Activated CD8-positive, alpha-beta memory T cell treated with anti-CD3 and anti-CD28 coated beads for 36 hours (primary cell): ENCODE measurements around the gene HAGHL. TPM values are rescaled to one million over a fixed set of nuclear protein-coding genes. Genes with fewer than 3 reads are reported as not detected.

Source experiments
- CTCF ChIA-PET: fragments of 350-600 bp; sonication (Branson Sonifier 250); formaldehyde crosslinking; loops from one replicate; lab custom pipeline; 2021; ENCODE audit warnings: antibody characterized with exemption; lab: Charles Lee
- POLR2A ChIA-PET: fragments of 350-600 bp; sonication (Branson Sonifier 250); formaldehyde crosslinking; loops from one replicate; lab custom pipeline; 2021; ENCODE audit warnings: antibody characterized with exemption; lab: Charles Lee
- total RNA-seq, 2 experiments: library from RNA; stranded (reverse); gene quantifications; one replicate each; pipeline ENCODE4 v1.2.3, GENCODE V29; 2021

HAGHL gene
- total RNA-seq, 2 experiments from 2014 or later = 29.0 to 31.5 TPM

DNA sequence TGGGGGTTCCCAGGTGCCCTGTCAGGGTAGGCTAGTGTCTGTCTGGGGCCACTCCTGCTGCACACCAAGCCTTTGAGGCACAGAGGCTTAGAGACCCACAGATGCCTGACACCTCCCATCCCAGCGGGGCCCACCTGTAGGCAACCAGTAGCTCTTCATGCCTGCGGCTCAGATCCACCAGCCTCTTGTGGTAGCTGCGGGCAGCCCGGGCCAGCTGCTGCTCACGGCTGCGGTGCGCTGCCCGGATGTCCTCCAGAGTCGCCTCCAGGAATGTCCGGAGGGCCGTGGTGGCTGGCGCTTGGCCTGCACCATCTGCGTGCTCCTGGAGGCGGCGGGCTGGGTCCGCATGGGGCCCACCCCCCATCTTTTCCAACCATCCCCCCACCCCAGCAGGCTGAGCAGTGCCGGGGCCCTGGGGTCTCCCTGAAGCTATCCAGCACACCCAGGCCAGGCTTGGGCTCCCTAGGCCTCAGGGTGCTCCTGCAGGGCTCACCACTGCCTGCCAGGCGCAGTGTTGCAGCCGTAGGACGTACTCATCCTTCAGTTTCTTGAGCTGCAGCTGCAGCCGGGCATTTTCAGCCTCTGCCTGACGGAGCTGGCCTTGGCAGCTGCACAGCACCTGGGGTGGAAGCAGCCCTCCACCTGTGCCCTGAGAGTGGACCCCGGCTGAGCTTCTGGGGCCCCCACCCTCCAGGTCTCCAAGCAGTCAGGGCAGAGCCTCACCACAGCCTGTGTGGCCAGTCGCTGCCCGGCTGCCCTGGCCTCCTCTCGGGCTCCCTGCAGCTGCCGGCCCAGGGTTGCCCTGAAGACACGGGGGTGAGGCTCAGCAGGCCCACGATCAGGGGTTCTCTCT lies 2.5 kb upstream of the HAGHL start:
- ChIA-PET CTCF (interaction anchor here (0.7 to 3.1 kb wide), 3 partner anchors 10 to 89 kb away, joined by 3 to 26 read pairs (median 3); partner anchors contain the start of genes METRN and WDR24), POLR2A (no interaction called here)

DNA sequence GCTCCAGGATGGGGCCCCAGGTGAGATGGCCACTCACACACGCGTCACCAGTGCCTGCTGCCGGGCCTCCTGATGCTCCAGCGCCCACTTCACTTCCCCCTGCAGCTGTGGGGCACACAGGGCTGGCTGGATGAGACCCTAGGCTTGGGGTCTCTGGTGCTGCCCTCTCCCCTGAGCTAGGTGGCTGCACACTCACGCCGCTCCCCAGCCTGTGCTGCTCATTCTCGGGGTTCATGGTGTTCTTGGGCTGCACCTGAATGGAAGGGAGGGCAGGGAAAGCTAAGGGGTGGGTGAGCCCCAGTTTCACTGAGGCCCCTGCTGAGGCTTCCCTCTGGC lies 1.9 kb upstream of the HAGHL start:
- CTCF ChIA-PET = interaction anchor here (0.7 to 3.1 kb wide), 4 partner anchors 10 to 89 kb away, joined by 3 to 26 read pairs (median 4); partner anchors contain the start of genes METRN and WDR24
- POLR2A ChIA-PET = interaction anchor here (1.2 kb wide), 1 partner anchor 11 kb away, joined by 7 read pairs; no protein-coding TSS in a partner anchor

DNA sequence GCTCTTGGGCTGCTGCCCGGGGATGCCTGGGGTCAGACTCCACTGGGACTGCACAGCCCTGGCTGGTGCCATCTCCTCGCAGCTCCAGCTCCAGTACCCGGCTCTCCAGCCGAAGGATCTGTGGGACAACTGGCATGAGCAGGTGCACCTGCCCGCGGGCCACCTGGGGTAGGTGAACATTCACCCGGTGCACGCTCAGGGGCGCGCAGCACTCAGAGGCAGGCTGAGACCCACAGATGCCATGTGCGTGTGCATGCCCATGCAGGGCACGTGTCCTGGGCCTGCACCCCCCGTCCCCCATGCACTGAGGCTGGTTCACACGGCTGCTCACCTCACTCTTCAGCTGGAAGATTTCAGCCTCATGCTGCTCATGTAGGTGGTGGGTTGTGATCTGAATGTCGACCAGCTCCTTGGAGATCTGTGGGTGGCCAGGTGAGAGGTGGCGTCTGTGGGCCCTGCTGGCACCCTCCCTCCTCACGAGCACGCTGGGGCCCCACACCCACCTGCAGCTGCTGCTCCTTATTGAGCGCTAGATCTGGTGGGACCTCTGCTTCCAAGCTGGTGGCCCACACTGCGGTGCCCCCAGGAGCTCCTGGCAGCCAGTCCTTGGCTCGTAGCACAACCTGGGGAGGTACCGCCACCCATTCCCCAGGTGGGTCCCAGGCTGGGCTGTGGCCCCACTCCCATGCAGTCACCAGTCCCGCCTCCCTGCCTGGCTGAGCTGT lies 1.3 kb upstream of the HAGHL start:
- ChIA-PET CTCF (interaction anchor here (0.9 to 3.1 kb wide), 4 partner anchors 10 to 57 kb away, joined by 3 to 26 read pairs (median 10); partner anchors contain the start of genes CIAO3, METRN and RHOT2), POLR2A (interaction anchor here (0.7 to 1.2 kb wide), 3 partner anchors 10 to 78 kb away, joined by 3 to 7 read pairs (median 3); partner anchors contain the start of gene RPUSD1)

DNA sequence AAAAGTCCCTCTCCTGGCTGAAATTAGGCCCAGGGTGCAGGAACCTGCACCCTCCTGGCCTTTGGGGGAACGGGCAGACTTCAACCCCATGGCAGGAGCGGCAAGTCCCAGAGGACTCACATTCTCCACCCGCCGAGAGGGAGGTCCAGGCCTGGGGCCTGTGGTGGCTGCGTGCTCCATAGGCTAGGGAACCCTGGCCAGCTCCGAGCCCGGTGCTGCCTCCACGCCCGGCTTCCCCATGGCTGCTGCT lies 793 bp upstream of the HAGHL start:
- POLR2A ChIA-PET = interaction anchor here (1.0 to 1.2 kb wide), 2 partner anchors 10 to 62 kb away, joined by 3 to 7 read pairs; partner anchors contain the start of gene RPUSD1

DNA sequence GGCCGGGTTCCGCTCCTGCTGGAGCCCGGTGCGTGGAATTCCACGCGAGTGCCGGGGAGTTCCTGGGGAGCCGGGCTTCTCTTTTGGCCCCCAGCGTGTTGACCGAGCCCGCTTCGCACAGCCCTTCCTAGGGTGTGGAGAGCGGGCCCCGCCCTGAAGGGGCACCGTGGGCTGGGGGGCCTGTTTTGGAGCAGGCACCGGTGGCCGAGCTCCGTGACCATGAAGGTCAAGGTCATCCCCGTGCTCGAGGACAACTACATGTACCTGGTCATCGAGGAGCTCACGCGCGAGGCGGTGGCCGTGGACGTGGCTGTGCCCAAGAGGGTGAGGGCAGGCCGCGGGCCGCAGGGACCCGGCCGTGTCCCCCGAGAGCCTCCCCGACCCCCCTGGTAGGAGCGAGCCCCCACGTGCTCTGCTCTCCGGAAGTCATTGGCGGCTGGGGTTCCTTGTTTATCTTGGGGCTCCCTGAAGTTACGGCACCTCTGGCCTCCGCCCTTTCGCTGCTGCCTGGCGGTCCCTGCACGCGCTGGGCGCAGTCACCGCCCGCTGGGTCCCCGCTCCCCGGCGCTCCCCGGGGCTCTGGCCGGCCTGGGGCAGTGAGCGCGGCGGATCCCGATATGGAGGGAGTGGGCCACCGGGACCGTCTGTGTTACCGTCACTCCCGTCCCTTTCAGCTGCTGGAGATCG lies 528 bp downstream of the HAGHL start:
- CTCF ChIA-PET = interaction anchor here (1.1 to 3.0 kb wide), 5 partner anchors 8 to 58 kb away, joined by 3 to 15 read pairs (median 3); partner anchors contain the start of gene CIAO3
- POLR2A ChIA-PET = interaction anchor here (0.9 to 1.5 kb wide), 2 partner anchors 9 to 32 kb away, joined by 3 to 7 read pairs; no protein-coding TSS in a partner anchor

More for the DNA sequence above, 793 bp upstream of the HAGHL start:
- CTCF ChIA-PET = interaction anchor here (1.4 to 3.1 kb wide), 4 partner anchors 9 to 58 kb away, joined by 3 to 26 read pairs (median 9); partner anchors contain the start of genes CIAO3, METRN and RHOT2

DNA sequence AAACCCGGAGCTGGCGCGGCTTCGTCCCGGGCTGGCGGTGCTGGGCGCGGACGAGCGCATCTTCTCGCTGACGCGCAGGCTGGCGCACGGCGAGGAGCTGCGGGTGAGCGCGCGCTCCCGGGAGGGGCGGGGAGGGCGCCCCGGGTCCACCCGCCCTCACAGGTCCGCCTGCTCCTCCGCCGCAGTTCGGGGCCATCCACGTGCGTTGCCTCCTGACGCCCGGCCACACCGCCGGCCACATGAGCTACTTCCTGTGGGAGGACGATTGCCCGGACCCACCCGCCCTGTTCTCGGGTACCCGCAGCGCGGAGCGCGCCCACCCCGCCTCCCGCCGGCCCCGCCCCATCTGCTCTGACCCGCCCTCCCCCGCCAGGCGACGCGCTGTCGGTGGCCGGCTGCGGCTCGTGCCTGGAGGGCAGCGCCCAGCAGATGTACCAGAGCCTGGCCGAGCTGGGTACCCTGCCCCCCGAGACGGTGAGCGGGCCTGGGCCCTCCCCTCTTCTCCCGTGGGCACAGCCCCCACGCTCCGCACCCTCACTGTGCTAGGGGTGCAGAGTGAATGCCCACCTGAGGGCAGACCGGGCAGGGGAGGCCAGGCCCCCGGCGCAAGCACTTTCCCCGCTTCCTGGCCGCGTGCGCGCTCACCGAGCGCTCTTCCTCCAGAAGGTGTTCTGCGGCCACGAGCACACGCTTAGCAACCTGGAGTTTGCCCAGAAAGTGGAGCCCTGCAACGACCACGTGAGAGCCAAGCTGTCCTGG lies 1.4 kb downstream of the HAGHL start:
- POLR2A ChIA-PET = interaction anchor here (0.6 to 1.5 kb wide), 6 partner anchors 8 to 688 kb away, joined by 3 to 12 read pairs (median 3); partner anchors contain the start of gene CIAO3
- CTCF ChIA-PET = interaction anchor here (1.1 to 3.0 kb wide), 4 partner anchors 8 to 57 kb away, joined by 3 to 15 read pairs (median 4); partner anchors contain the start of gene CIAO3

DNA sequence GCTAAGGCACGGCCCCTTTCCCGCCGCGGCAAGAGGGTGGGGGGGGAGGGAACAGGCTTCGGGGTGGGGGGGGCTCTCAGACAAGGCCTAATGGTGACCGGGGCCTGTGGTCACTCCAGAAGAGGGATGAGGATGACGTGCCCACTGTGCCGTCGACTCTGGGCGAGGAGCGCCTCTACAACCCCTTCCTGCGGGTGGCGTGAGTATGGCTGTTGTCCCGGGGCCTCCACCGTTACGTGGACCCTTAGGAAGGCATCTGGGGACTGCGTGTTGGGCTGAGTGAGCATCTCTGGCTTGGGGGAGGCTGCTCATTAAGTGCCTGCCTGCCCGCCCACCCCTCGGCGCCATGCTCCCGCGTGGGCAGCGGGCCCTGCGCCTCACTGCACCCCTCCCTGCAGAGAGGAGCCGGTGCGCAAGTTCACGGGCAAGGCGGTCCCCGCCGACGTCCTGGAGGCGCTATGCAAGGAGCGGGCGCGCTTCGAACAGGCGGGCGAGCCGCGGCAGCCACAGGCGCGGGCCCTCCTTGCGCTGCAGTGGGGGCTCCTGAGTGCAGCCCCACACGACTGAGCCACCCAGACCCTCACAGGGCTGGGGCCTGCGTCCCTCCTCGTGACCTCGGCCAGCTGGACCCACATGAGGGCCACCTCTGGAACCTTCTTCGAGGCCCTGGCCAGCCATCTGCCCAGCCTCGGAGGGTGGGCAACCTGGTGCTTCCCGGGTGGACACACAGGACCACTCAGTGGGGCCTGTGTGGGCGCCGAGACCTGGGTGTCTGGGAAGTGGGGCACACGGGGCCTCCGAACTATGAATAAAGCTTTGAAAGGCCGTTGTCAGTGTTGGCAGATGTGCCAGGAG lies 2.2 kb downstream of the HAGHL start:
- ChIA-PET POLR2A (interaction anchor here (0.9 to 2.9 kb wide), 3 partner anchors 8 to 95 kb away, joined by 3 to 15 read pairs (median 12); partner anchors contain the start of gene ANTKMT), CTCF (interaction anchor here (1.1 to 1.8 kb wide), 4 partner anchors 8 to 18 kb away, joined by 3 to 10 read pairs (median 4); partner anchors contain the start of genes ANTKMT and CIAO3)

DNA sequence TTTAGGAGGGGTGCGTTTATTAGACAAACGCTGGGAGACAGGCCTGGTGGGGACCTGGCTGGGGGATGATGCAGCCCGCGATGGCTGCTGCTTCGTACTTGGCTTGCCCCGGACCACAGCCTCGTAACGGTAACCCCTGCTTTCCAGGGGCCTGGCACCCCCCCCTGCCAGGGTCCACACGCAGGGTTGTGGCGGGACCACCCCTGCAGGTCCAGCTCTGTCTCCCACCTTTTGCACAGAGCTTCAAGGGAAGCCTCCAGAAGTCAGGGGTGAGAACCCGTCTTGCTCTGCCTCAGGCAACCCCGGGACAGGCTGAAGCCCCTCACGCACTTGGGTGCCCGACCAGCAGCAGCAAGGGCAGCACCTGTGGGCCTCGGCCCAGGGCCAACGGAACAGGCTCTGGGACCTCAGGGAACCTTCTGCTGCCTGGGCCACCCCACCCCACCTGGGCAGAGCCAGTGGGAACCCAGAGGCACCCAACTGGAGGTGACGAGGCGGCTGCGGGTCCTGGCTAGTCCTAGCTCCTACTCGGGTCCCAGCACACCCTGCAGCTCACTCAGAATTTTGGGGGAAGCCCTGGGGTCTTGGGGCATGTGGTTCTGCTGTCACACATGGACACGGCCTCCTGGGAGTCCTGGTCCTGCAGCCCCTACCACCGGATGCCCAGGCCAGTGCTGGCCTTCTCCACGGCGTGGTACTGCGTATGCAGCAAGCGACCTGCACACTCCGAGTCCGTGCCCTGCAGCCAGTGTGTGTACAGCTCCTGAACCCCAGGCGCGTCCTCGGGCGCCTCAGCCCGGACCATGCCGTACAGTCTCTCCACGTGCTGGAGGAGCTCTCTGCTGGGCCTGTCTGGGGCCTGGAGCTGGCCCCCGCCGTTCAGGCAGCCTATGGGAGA lies 3.1 kb downstream of the HAGHL start:
- CTCF ChIA-PET = interaction anchor here (1.1 to 1.8 kb wide), 3 partner anchors 9 to 19 kb away, joined by 3 to 10 read pairs (median 5); partner anchors contain the start of genes ANTKMT and CIAO3

DNA sequence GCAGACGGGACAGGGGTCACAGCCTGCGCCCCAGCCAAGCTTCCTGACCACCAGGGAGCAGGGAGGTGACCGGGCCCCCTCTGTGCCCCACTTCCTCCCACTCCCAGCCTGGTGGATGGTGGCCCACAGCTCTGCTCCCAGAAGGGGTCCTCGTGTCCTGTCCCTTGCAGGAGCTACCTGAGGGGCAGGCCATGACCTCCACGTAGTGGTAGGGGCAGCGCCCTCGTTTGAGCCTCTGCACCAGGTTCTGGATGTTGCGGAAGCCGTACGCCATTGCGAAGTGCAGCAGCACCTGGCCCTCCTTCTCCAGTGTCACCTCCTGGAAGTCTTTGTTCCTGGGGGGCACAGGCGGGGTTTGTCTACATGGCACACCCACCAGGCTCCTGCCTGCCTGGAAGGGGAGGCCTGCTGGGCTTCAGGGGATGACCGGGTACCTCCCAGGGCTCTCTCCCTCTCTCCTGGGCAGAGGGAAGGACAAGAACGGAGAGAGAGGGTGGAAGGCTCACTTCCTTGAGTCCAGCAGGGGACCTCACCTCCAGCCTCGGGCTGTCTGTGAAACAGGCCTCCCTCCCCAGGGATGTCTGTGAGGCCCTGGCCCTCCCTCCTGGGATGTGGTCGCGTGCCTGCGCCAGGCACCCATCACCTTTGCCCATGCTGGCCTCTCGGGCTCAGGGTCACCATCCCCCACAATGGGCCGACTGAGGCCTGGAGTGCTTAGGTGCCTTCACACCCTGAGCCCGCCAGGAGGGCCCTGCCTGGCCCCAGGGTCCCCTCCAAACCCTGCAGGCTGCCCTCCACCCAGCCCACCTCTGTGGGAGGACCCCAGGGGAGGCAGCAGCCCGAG lies 4.0 kb downstream of the HAGHL start:
- POLR2A ChIA-PET = interaction anchor here (0.5 to 2.9 kb wide), 2 partner anchors 10 to 11 kb away, joined by 3 to 15 read pairs; partner anchors contain the start of gene ANTKMT
- CTCF ChIA-PET = interaction anchor here (0.6 to 1.8 kb wide), 3 partner anchors 10 to 20 kb away, joined by 3 to 10 read pairs (median 4); partner anchors contain the start of gene ANTKMT

More for the DNA sequence above, 3.1 kb downstream of the HAGHL start:
- POLR2A ChIA-PET = interaction anchor here (0.5 to 2.9 kb wide), 2 partner anchors 9 to 12 kb away, joined by 3 to 15 read pairs; partner anchors contain the start of gene ANTKMT

DNA sequence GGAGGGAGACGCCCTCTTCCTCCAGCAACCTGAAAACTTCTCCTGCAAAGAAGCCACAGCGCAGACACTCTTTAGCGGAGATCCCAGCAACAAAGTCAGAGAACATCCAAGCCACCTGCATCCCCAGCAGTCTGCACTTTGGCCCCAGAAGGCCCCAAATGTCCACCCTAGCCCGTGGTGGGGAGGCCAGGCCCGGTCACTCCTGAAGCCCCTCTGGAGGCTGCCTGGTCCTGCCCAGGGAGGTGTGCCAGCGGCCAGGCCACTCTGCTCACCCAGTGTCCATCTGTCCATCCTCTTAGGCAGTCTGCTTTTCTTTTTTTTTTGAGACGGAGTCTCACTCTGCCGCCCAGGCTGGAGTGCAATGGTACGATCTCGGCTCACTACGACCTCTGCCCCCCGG lies 5.4 kb downstream of the HAGHL start:
- POLR2A ChIA-PET = interaction anchor here (0.8 kb wide), 1 partner anchor 12 kb away, joined by 3 read pairs; the partner anchor contains the start of gene ANTKMT
- CTCF ChIA-PET = interaction anchor here (1.3 to 1.4 kb wide), 3 partner anchors 12 to 38 kb away, joined by 3 to 7 read pairs (median 3); no protein-coding TSS in a partner anchor

DNA sequence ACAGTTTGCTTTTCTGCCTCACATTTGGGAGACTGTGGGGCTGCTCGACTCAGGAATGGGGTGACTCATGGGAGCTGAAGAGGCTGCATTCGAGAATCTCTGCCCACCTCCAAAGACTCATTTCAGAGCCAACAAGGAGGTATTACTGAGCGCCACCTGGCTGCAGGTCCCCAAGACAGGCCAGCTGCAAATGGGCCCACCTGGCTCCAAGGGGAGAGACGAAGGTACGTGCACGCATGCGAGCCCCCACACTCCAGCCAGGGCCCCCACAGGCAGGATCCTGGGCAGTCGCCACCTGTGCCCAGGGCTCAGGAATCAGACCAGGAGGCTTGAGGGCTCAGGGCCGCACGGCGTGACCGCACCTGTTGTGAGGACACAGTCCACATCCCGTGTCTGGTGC lies 6.0 kb downstream of the HAGHL start:
- ChIA-PET CTCF (interaction anchor here (1.3 to 1.4 kb wide), 3 partner anchors 13 to 37 kb away, joined by 3 to 7 read pairs (median 3); no protein-coding TSS in a partner anchor), POLR2A (interaction anchor here (0.8 kb wide), 1 partner anchor 12 kb away, joined by 3 read pairs; the partner anchor contains the start of gene ANTKMT)

DNA sequence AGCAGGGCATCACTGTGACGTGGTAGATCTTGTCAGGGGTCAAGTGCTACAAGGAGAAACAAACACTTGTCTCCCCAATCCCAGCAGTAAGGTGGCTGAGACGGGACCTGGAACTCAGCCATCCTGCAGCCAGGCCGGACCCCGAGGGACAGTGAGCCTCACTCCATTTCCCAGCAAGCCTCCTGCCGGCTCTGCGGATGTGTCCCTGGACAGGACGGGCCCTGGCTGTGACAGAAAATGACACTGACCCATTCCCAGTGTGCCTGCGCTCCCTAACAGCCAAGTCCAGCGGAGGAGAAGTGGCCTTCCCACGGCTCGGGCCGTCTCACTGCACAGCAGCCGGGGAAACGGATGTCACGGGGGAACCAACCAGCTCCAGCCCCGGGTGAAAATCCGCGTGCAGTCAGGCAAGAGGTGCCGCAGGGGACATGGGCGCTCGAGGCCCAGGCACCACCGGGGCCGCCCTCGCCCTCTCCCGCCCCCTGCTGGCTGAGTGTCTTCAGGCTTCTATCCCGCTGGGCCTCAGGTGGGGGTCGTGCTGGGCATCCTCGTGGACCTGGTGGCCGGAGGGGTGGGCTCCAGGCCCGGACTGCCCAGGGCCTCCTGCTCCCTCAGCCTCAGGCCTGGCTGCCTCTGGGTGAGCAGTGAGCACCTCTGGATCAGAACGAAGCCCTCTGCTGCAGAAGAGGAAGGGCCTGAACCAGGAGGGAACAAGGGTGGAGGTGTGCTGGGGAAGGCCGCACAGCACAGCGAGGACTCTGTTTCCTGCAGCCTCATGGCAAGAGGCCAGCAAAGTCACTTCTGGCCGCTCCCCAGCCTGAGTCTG lies 6.7 kb downstream of the HAGHL start:
- ChIA-PET CTCF (interaction anchor here (1.3 to 1.4 kb wide), 4 partner anchors 14 to 36 kb away, joined by 3 to 7 read pairs (median 4); no protein-coding TSS in a partner anchor), POLR2A (no interaction called here)

DNA sequence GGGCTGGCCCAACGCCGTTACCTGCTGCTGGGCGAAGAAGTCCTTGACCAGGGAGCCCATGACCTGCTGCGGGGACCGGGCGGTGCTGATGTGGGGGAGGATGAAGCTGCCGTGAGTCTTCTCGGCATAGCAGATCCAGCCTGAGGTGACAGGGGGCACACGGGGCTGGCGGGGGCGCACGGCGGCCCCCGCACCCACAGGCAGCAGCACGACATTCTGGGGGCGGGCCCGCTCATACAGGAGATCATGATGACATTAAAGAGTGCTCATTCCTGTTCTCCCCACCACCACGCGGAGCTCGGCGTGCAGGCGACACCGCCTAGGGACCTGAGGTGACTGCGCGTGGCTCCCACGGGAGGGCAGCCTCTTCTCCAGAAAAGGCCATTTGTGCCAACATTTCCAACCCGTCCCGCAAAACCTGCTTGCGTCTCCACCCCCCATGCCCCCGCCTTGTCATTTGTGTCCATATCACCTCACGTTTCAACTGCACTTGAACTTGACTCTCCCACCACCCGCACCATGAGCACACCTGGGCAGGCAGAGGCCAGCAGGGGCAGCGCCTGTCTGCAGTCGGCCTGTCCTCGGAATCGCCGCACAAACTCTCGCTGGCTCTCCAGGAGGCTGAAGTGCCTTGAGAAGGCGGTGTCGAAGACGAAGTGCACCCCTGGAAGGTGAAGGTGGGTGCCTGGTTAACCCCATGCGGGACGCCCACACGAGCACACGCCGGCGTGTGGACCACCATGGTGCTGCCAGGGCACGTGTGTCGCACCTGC lies 7.5 kb downstream of the HAGHL start:
- ChIA-PET POLR2A (no interaction called here), CTCF (interaction anchor here (1.3 to 2.6 kb wide), 4 partner anchors 14 to 51 kb away, joined by 3 to 17 read pairs (median 9); partner anchors contain the start of gene ANTKMT)
